Upper lobe of left lung (tissue), 4 donors: ENCODE results near the gene HIRA.

Experiments used
- POLR2AphosphoS5 ChIP-seq, 2 donors: sonication (generic); formaldehyde crosslinking; IDR thresholded peaks; one replicate each; pipeline ENCODE4 v1.5.1; 2017; ENCODE audit warnings: antibody characterized with exemption in 2 of 2
- TF ChIP-seq, protein P1 (sequence below), 6 experiments: fragments of 450-650 bp in 4 of 6; fragments of 200-600 bp in 2 of 6; sonication (generic) in 2 of 6; IDR thresholded peaks; one replicate each; pipeline ENCODE4 v1.5.1; 2016 to 2019; ENCODE audit warnings: antibody characterized with exemption in 6 of 6

DNA sequence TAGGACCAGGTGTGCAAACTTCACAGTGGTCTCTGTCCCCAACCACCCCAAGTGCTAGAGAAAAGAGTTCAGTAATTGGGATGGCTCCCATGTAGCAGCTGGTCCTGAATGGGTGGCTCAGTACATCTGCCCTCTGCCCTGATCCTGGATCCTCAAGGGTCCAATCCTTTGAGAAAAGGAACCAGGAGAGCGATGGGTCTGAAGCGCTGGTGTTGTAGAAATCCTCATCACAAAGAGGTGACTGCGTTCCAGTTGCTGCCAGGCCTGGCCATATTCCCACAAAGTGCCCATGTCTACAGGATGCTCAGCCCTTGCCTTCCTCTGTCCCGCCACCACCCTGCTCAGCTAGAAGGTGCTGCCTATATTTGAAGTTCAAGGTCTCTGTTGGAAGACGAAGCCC is 22.2 kb upstream of the HIRA start:
- no peak for TF ChIP-seq POLR2AphosphoS5 (IDR thresholded peaks at IDR 0.05)
- TF ChIP-seq, protein P1, sequence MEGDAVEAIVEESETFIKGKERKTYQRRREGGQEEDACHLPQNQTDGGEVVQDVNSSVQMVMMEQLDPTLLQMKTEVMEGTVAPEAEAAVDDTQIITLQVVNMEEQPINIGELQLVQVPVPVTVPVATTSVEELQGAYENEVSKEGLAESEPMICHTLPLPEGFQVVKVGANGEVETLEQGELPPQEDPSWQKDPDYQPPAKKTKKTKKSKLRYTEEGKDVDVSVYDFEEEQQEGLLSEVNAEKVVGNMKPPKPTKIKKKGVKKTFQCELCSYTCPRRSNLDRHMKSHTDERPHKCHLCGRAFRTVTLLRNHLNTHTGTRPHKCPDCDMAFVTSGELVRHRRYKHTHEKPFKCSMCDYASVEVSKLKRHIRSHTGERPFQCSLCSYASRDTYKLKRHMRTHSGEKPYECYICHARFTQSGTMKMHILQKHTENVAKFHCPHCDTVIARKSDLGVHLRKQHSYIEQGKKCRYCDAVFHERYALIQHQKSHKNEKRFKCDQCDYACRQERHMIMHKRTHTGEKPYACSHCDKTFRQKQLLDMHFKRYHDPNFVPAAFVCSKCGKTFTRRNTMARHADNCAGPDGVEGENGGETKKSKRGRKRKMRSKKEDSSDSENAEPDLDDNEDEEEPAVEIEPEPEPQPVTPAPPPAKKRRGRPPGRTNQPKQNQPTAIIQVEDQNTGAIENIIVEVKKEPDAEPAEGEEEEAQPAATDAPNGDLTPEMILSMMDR (IDR thresholded peaks at IDR 0.05): no peak
